Left ventricle myocardium inferior (tissue), 1 donor: Measurements from ENCODE around the gene KCNK17. TPM values are rescaled to one million over a fixed set of nuclear protein-coding genes. Genes with fewer than 3 reads are reported as not detected.

ENCODE experiments used
- DNase-seq: peaks from one replicate; pipeline ENCODE4 v3.0.0-alpha.2; 2020
- H3K27ac ChIP-seq: fragments of 200-600 bp; replicated peaks from 2 replicates; pipeline ENCODE4 v1.8.0; 2021
- H3K27me3 ChIP-seq: fragments of 200-600 bp; 2 replicates; pipeline ENCODE4 v1.8.0; 2021; ENCODE audit warnings: low read depth
- H3K36me3 ChIP-seq: fragments of 200-600 bp; 2 replicates; pipeline ENCODE4 v1.8.0; 2021
- H3K4me1 ChIP-seq: fragments of 200-600 bp; 2 replicates; pipeline ENCODE4 v1.8.0; 2021
- H3K4me3 ChIP-seq: fragments of 200-600 bp; 2 replicates; pipeline ENCODE4 v1.8.0; 2021; ENCODE audit warnings: mild to moderate bottlenecking, moderate library complexity
- H3K9me3 ChIP-seq: fragments of 200-600 bp; replicated peaks from 2 replicates; pipeline ENCODE4 v1.8.0; 2021
- CTCF ChIP-seq: fragments of 200-600 bp; IDR thresholded peaks from 2 replicates; pipeline ENCODE4 v1.8.0; 2021; ENCODE audit warnings: antibody characterized with exemption, mild to moderate bottlenecking, borderline replicate concordance
- intact Hi-C: fragments of 100-400 bp; cut with micrococcal nuclease; formaldehyde crosslinking; loops from one replicate; pipeline ENCODE4 v1.11.0; 2022
- total RNA-seq: library from RNA; stranded (reverse); fragmentation: NEBNext Ultra II Directional; extraction: Animal tissue kit (Norgen Biotek cat#: 25700); gene quantifications from one replicate; pipeline ENCODE4 v1.2.1, GENCODE V29; 2021
- donor health status: DM: no; HTN: yes; CAD: no; lungs with severe emphysema.

KCNK17 gene
- total RNA-seq, 1 donor from 2014 or later = 0.52 TPM

- H3K9me3 ChIP-seq = no peaks in the 10 kb centered on the region
- TF ChIP-seq CTCF = no peak
- no peak overlapping the region for H3K27ac ChIP-seq
- no peaks in the 10 kb centered on the region for H3K4me1 ChIP-seq
- intact Hi-C loops = no loop called here
- H3K27me3 ChIP-seq = peaks cover 39% of the 10 kb centered on the region
- H3K4me3 ChIP-seq = no peak overlapping the region
- no peaks in the 10 kb centered on the region for H3K36me3 ChIP-seq
- DNase-seq = no peak
These were observed 32.8 kb downstream of the KCNK17 start for GRCh38 chr6:39281312-39281980.

DNA sequence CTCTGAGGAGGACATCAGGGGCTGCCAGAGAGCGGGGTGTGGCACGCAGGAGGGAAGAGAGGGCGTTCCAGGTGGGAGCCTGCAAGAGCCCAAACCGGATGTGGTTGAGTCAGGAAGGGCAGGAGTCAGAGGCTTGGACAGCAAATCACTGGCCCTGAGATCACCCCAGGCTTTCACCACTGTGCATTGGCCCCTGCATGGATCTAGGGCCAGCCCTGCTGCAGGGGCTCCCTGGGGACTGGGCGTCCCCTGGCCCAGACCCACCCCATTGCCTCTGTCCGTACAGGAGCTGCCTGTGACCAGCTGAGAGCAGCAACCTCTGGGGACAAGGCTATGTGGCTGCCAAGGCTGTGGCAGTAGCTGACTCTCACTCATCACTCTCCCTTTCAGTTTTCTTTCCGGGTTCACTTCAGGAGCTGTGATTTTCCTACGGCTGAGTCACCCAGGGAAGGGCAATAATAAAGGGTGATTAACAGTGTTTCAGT lies 33.9 kb downstream of the KCNK17 start:
- H3K27ac ChIP-seq = no peak overlapping the region
- H3K27me3 ChIP-seq = peaks cover 39% of the 10 kb centered on the region
- intact Hi-C loops = no loop called here
- no peak for TF ChIP-seq CTCF
- no peak overlapping the region for H3K4me3 ChIP-seq
- no peaks in the 10 kb centered on the region for H3K9me3 ChIP-seq
- no peak for DNase-seq
- H3K4me1 ChIP-seq = no peaks in the 10 kb centered on the region
- H3K36me3 ChIP-seq = no peaks in the 10 kb centered on the region

DNA sequence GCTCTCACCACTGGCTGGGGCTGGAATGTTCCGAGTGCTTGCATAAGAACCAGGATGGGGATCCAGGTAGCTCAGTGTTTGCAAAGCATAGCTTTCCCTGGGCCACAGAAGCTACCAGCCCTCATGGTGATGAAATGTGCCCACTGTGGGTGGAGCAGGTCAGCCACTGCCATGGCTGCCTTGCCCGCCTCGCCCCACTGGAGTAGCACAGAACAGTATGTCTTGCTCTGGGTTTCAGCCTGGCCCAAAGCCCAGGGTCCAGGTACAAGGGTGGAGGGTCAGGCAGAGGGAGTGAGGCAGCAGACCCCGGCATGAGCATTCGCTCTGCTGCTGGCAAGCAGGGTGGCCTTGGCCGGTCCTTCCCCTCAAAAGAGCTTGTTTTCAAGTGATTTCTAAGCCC lies 34.7 kb downstream of the KCNK17 start:
- DNase-seq = no peak
- Histone ChIP-seq H3K4me1 (no peaks in the 10 kb centered on the region), H3K9me3 (no peaks in the 10 kb centered on the region), H3K36me3 (no peaks in the 10 kb centered on the region), H3K4me3 (no peak overlapping the region), H3K27ac (no peak overlapping the region), H3K27me3 (peaks cover 42% of the 10 kb centered on the region)
- TF ChIP-seq CTCF = no peak
- intact Hi-C loops = loop anchor here (10.0 kb wide), 1 partner anchor 95 kb away; no protein-coding TSS in a partner anchor

- no peaks in the 10 kb centered on the region for H3K36me3 ChIP-seq
- no peak overlapping the region for H3K27ac ChIP-seq
- peaks cover 30% of the 10 kb centered on the region for H3K27me3 ChIP-seq
- H3K9me3 ChIP-seq = no peaks in the 10 kb centered on the region
- intact Hi-C loops = loop anchor here (10.0 kb wide), 1 partner anchor 92 kb away; no protein-coding TSS in a partner anchor
- H3K4me3 ChIP-seq = no peak overlapping the region
- no peaks in the 10 kb centered on the region for H3K4me1 ChIP-seq
- DNase-seq = no peak
- no peak for TF ChIP-seq CTCF
These were observed 37.7 kb downstream of the KCNK17 start for GRCh38 chr6:39276379-39276995.

GRCh38 chr6:39274903-39275302 lies 39.3 kb downstream of the KCNK17 start:
- intact Hi-C loops = loop anchor here (10.0 kb wide), 1 partner anchor 90 kb away; no protein-coding TSS in a partner anchor
- H3K4me1 ChIP-seq = no peaks in the 10 kb centered on the region
- no peaks in the 10 kb centered on the region for H3K9me3 ChIP-seq
- H3K36me3 ChIP-seq = no peaks in the 10 kb centered on the region
- peaks cover 19% of the 10 kb centered on the region for H3K27me3 ChIP-seq
- TF ChIP-seq CTCF = no peak
- no peak overlapping the region for H3K27ac ChIP-seq
- H3K4me3 ChIP-seq = no peak overlapping the region
- no peak for DNase-seq
